ENCODE results near the gene TMEM254.

- TF ChIP-seq CTCF (IDR thresholded peaks at IDR 0.05) (no peak), POLR2A (IDR thresholded peaks at IDR 0.05) (no peak)
Measured at GRCh38 chr10:80100116-80100515, 21.7 kb downstream of the TMEM254 start.

All from testis (tissue), 2 donors.